ELR (cell line): ENCODE measurements around the gene VDAC1.

ENCODE experiments used
- DNase-seq: peaks from one replicate; pipeline ENCODE4 v3.0.0-alpha.2; 2015; ENCODE audit warnings: low read depth

VDAC1 gene

GRCh38 chr5:134024811-134025210, 20.0 kb upstream of the VDAC1 start:
- DNase-seq: no peak

GRCh38 chr5:134022333-134022732, 17.6 kb upstream of the VDAC1 start:
- no peak for DNase-seq

GRCh38 chr5:134020188-134020587, 15.4 kb upstream of the VDAC1 start:
- DNase-seq: no peak

- no peak for DNase-seq
These were observed 14.9 kb upstream of the VDAC1 start for GRCh38 chr5:134019636-134020035.

GRCh38 chr5:134018986-134019316, 14.2 kb upstream of the VDAC1 start:
- DNase-seq: no peak

- peak; percentile 41 for DNase-seq
These were observed 13.6 kb upstream of the VDAC1 start for GRCh38 chr5:134018154-134018985.

GRCh38 chr5:134008266-134008749, 3.5 kb upstream of the VDAC1 start:
- no peak for DNase-seq

- peak; percentile 39 for DNase-seq
These were observed 2.9 kb upstream of the VDAC1 start for GRCh38 chr5:134007581-134008265.

GRCh38 chr5:134006115-134006514, 1.3 kb upstream of the VDAC1 start:
- no peak for DNase-seq

GRCh38 chr5:134005417-134006061, 764 bp upstream of the VDAC1 start:
- no peak for DNase-seq

GRCh38 chr5:134003817-134004625, 754 bp downstream of the VDAC1 start:
- DNase-seq: peak; percentile 60

- DNase-seq: peak; percentile 34
These were observed 1.5 kb downstream of the VDAC1 start for GRCh38 chr5:134003064-134003816.

GRCh38 chr5:134001938-134002731, 2.6 kb downstream of the VDAC1 start:
- DNase-seq: no peak

- DNase-seq: no peak
These were observed 3.9 kb downstream of the VDAC1 start for GRCh38 chr5:134000696-134001453.

- no peak for DNase-seq
These were observed 4.7 kb downstream of the VDAC1 start for GRCh38 chr5:134000091-134000511.

- DNase-seq: no peak
These were observed 6.0 kb downstream of the VDAC1 start for GRCh38 chr5:133998807-133999206.

GRCh38 chr5:133998042-133998441, 6.7 kb downstream of the VDAC1 start:
- DNase-seq: no peak

GRCh38 chr5:133996683-133997252, 8.0 kb downstream of the VDAC1 start:
- DNase-seq: peak; percentile 27

GRCh38 chr5:133995883-133996563, 8.8 kb downstream of the VDAC1 start:
- DNase-seq: no peak
